Heart left ventricle (tissue), 16 donors: ENCODE results near the gene ANXA10. TPM values are rescaled to one million over a fixed set of nuclear protein-coding genes. Genes with fewer than 3 reads are reported as not detected.

ENCODE experiments used
- ATAC-seq, 4 donors: fragments of 200-7000 bp; cut with Tn5 transposase; one replicate each; pipeline ENCODE4 v1.9.1; 2020 to 2022; ENCODE audit warnings: moderate library complexity in 4 of 4, mild to moderate bottlenecking in 3 of 4, moderate number of reproducible peaks in 1 of 4
- DNase-seq, 5 donors: peaks; one replicate each; pipeline ENCODE4 v3.0.0-alpha.2; 2020
- H3K27ac ChIP-seq, 12 donors: fragments of 200-600 bp; sonication (generic) in 4 of 12; one replicate each; pipeline versions ENCODE4 v1.5.0 to v1.8.0; 2016 to 2022; ENCODE audit warnings: mild to moderate bottlenecking in 2 of 12
- H3K27me3 ChIP-seq, 9 donors: fragments of 200-600 bp; sonication (generic) in 2 of 9; one replicate each; pipeline versions ENCODE4 v1.5.1 to v1.8.0; 2016 to 2022; ENCODE audit warnings: mild to moderate bottlenecking in 3 of 9
- H3K36me3 ChIP-seq, 9 donors: fragments of 200-600 bp; sonication (generic) in 2 of 9; one replicate each; pipeline versions ENCODE4 v1.5.0 to v1.8.0; 2018 to 2022; ENCODE audit warnings: mild to moderate bottlenecking in 2 of 9
- H3K4me1 ChIP-seq, 12 donors: fragments of 200-600 bp; sonication (generic) in 4 of 12; one replicate each; pipeline versions ENCODE4 v1.5.0 to v1.8.0; 2016 to 2022; ENCODE audit warnings: mild to moderate bottlenecking in 3 of 12
- H3K4me3 ChIP-seq, 12 donors: fragments of 200-600 bp; sonication (generic) in 4 of 12; one replicate each; pipeline versions ENCODE4 v1.5.0 to v1.8.0; 2017 to 2022; ENCODE audit warnings: mild to moderate bottlenecking in 9 of 12, moderate library complexity in 4 of 12
- H3K9me3 ChIP-seq, 12 donors: fragments of 200-600 bp; sonication (generic) in 4 of 12; one replicate each; pipeline versions ENCODE4 v1.5.0 to v1.8.0; 2016 to 2022; ENCODE audit warnings: mild to moderate bottlenecking in 1 of 12
- POLR2A ChIP-seq, 2 donors: fragments of 450-650 bp; IDR thresholded peaks; one replicate each; pipeline ENCODE4 v1.6.1; 2017; ENCODE audit warnings: antibody characterized with exemption in 2 of 2, mild to moderate bottlenecking in 2 of 2, moderate library complexity in 2 of 2
- WGBS, 4 donors: extraction: QIAGEN DNeasy Blood & Tissue Kit in 2 of 4; methylation state at CpG; one replicate each; pipeline versions ENCODE4 v1.1.5 to v1.1.7; 2013 to 2018; 5-methylcytosine and 5-hydroxymethylcytosine counted together
- intact Hi-C, 10 donors: fragments of 100-400 bp; cut with DNase I; formaldehyde crosslinking; loops; one replicate each; pipeline versions ENCODE4 v1.11.1 to v1.14.2; 2022
- polyA plus RNA-seq, 2 donors: library from polyadenylated mRNA; stranded (reverse); fragments of 200-250 nt; gene quantifications; one replicate each; pipeline ENCODE4 v1.2.3, GENCODE V29; 2013
- total RNA-seq, 9 donors: library from RNA; depleted of rRNA in 2 of 9; stranded (reverse); fragments of >200 nt in 2 of 9; fragmentation: NEBNext Ultra II Directional in 3 of 9; extraction: Animal tissue kit (Norgen Biotek cat#: 25700) in 3 of 9; gene quantifications; one replicate each; pipeline versions ENCODE4 v1.1.0 to v1.2.4, GENCODE V29; 2016 to 2023
- TF ChIP-seq, protein P1 (sequence below), 12 donors: fragments of 200-600 bp; sonication (generic) in 4 of 12; IDR thresholded peaks; one replicate each; pipeline versions ENCODE4 v1.5.0 to v1.8.0; 2018 to 2022; ENCODE audit warnings: antibody characterized with exemption in 12 of 12, mild to moderate bottlenecking in 5 of 12
- donor health status: ischemic (EF 13 %, LVEDD 7.1; RV severe dilation, severe dysfunction).
- donor health status: healthy with polysubstance abuse.
- donor health status: DM: no; HTN: yes; CAD: no.
- donor health status: DM: no; HTN: no; CAD: no.
- donor health status: ischemic (EF 25% LVEDD 6.9; RV normal size, moderate dysfunction).
- donor health status: ischemic (EF 25% LVEDD 5.7; RV mildly dilated, moderate dysfunction).
- donor health status: healthy.
- donor health status: DM: yes; HTN: yes; CAD: no.
- donor health status: ischemic (EF 35%, LVEDD 5.7; RV mildly dilated, moderate dysfunction).
- donor health status: nonischemic (EF 11% LVEDD 7.7; RV severe dilation, severe dysfunction).
- donor health status: DM: yes; HTN: yes; CAD: no.
- donor health status: PGD.
- donor health status: ischemic (EF 29% LVEDD 5.4; RV normal size, mild dysfunction).
- donor health status: nonischemic (EF 23%, LVEDD 6.1; RV moderate dilation, normal function).

Gene ANXA10
- total and polyA plus RNA-seq, 11 donors = not detected

DNA sequence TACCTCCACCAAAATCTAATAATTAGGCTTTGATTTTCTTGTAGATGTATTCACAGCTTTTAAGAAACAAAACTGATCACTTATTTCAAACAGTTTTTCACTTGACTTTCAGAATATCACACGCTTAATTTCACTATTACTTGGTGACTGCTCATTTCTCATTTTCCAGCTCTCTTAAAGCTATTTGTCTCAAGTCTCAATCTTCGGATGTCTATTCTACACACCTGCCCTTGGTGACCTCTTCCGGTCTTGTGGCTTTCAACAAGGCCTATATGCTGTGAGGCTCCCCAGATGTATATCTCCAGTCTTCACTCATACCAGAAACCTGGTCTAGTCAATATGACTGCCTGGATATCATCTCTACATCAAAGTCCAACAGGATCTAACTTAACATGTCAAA lies 34.9 kb upstream of the ANXA10 start:
- no peaks in the 10 kb centered on the region for H3K9me3 ChIP-seq
- DNase-seq (no peak), ATAC-seq (no peak)
- no peak overlapping the region for H3K27ac ChIP-seq
- no peaks in the 10 kb centered on the region for H3K4me1 ChIP-seq
- WGBS, 4 donors = 87 to 90% (median 89%) methylated on average over 3 of the region's 3 CpGs
- TF ChIP-seq, protein P1, sequence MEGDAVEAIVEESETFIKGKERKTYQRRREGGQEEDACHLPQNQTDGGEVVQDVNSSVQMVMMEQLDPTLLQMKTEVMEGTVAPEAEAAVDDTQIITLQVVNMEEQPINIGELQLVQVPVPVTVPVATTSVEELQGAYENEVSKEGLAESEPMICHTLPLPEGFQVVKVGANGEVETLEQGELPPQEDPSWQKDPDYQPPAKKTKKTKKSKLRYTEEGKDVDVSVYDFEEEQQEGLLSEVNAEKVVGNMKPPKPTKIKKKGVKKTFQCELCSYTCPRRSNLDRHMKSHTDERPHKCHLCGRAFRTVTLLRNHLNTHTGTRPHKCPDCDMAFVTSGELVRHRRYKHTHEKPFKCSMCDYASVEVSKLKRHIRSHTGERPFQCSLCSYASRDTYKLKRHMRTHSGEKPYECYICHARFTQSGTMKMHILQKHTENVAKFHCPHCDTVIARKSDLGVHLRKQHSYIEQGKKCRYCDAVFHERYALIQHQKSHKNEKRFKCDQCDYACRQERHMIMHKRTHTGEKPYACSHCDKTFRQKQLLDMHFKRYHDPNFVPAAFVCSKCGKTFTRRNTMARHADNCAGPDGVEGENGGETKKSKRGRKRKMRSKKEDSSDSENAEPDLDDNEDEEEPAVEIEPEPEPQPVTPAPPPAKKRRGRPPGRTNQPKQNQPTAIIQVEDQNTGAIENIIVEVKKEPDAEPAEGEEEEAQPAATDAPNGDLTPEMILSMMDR (IDR thresholded peaks at IDR 0.05) = no peak
- TF ChIP-seq POLR2A (IDR thresholded peaks at IDR 0.05) = no peak
- no peaks in the 10 kb centered on the region for H3K36me3 ChIP-seq
- intact Hi-C loops = no loop called here
- no peaks in the 10 kb centered on the region for H3K27me3 ChIP-seq
- no peak overlapping the region for H3K4me3 ChIP-seq

DNA sequence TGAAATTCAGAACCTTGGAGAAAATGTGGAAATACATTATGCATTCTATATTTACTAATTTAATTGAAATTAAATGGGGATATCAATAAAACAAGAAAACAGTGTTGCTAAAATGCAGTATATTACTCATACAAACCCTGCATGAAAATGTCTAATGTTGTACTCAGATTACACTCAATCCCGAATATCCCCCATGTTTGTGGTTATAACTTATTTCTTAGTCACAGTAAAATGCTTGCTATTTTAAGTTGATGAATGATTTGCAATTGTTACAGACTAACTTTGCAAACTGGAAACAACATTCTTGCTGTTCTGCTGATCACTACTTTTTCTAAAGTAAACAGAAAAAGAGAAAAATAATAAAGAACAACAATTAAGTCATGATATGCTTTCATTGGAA lies 33.1 kb upstream of the ANXA10 start:
- Histone ChIP-seq H3K4me3 (no peak overlapping the region), H3K4me1 (no peaks in the 10 kb centered on the region), H3K27me3 (no peaks in the 10 kb centered on the region), H3K9me3 (no peaks in the 10 kb centered on the region), H3K27ac (no peak overlapping the region), H3K36me3 (no peaks in the 10 kb centered on the region)
- TF ChIP-seq POLR2A (IDR thresholded peaks at IDR 0.05) = no peak
- TF ChIP-seq, protein P1 (IDR thresholded peaks at IDR 0.05) = no peak
- intact Hi-C loops = no loop called here
- ATAC-seq (no peak), DNase-seq (no peak)
- 81 to 90% (median 89%) methylated on average over 1 of the region's 1 CpG for WGBS, 4 donors

DNA sequence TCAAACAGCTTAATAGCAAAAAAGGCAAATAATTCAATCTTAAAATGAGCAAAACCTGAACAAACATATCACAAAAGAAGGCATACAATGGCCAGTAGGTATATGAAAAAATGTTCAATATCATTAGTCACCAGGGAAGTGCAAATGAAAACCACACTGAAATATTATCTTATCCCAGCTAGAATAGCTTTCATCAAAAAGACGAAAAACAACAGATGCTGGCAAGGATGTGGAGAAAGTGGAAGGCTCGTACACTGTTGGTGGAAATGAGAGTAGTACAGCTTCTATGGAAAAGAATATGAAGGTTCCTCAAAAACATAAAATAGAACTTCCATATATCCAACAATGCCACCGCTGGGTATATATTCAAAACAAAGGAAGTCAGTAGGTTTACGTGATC lies 29.3 kb upstream of the ANXA10 start:
- Histone ChIP-seq H3K4me3 (no peak overlapping the region), H3K36me3 (no peaks in the 10 kb centered on the region), H3K27me3 (no peaks in the 10 kb centered on the region), H3K9me3 (no peaks in the 10 kb centered on the region), H3K4me1 (no peaks in the 10 kb centered on the region), H3K27ac (no peak overlapping the region)
- 72 to 80% (median 78%) methylated on average over 4 of the region's 4 CpGs for WGBS, 4 donors
- DNase-seq (no peak), ATAC-seq (no peak)
- intact Hi-C loops = no loop called here
- TF ChIP-seq POLR2A (IDR thresholded peaks at IDR 0.05) = no peak
- TF ChIP-seq, protein P1 (IDR thresholded peaks at IDR 0.05) = no peak

DNA sequence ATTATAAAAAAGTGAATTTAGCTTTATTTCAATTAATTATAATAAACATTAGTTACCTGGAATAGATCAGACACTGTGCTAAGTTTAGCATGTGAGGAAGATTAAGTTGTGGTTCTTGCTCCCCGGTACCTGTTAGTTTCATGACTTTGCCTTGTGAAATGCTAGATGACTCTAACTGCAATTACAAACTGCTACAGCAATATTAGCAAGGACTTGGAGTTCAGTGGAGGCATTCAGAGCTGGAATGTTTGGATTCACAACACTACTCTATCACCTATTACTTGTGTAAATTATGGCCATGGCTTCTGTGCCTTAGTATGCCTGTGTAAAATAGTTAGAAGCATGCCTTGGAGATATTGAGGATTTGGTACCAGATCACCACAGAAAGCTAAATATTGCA lies 21.4 kb upstream of the ANXA10 start:
- no peaks in the 10 kb centered on the region for H3K27me3 ChIP-seq
- ATAC-seq = no peak
- H3K4me1 ChIP-seq = no peaks in the 10 kb centered on the region
- WGBS, 4 donors = 86 to 93% (median 88%) methylated on average over 1 of the region's 1 CpG
- no peak overlapping the region for H3K4me3 ChIP-seq
- intact Hi-C loops = loop anchor here in 6 of 10 donors (10.0 kb wide), 2 partner anchors 1046 to 1906 kb away; no protein-coding TSS in a partner anchor
- TF ChIP-seq, protein P1 (IDR thresholded peaks at IDR 0.05) = no peak
- no peak for TF ChIP-seq POLR2A (IDR thresholded peaks at IDR 0.05)
- no peak for DNase-seq
- H3K27ac ChIP-seq = no peak overlapping the region
- no peaks in the 10 kb centered on the region for H3K36me3 ChIP-seq
- H3K9me3 ChIP-seq = peaks cover 0 to 5% (median 0%) of the 10 kb centered on the region in 12 donors
